ENCODE measurements around the gene SUN3. TPM values are rescaled to one million over a fixed set of nuclear protein-coding genes. Genes with fewer than 3 reads are reported as not detected.

SUN3 gene
- polyA plus RNA-seq, 1 donor from 2014 or later, result not detected

DNA sequence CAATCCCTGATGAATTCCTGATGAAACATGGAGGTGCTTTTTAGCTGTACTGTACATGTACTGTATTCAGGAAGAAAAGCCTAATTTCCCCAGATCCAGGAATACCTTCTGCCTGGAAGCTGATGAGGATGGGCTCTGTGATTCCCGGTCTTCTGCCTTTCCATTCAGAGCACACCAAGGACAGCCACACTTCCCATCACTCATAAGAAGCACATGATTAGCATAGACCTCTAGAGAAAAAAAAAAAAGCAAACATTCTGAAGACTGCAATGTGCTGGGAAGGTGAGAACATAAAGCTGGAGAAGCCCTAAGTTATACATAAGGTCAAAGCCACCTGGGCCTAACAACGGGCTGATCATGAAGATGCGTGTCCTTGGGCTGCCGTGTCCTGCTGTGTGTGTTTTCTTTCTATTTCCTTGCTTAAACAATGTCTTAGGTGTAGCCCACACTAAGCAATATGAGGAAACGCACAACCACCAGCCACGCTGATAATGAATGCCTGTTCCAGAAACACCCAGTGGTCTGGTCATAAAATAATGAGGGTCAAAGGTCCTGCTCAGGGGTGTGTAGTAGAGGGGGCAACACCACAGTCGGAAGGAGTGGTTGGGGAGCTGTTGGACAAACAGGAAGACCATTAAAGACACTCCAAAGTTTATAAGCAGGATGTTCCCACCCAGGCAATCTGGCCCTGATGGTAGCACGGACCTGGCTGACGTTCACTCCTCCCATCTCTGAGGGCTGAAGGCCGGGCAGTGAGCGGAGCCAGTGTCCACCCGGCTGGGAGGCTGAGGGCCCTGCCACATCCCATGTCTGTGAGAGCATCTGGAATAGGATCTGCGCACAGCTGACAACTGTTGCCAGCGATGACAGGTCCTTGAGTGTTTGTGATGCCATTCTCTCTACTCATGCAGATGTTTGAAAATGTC is 88.6 kb downstream of the SUN3 start:
- Histone ChIP-seq H3K36me3 (ENCODE audit: insufficient read depth, low read length) (no peaks in the 10 kb centered on the region), H3K9ac (ENCODE audit: low read length) (no peak overlapping the region), H3K27ac (ENCODE audit: low read length) (no peak overlapping the region), H3K4me3 (ENCODE audit: low read length) (no peak overlapping the region), H3K4me2 (ENCODE audit: low read length) (no peak overlapping the region), H3K27me3 (ENCODE audit: insufficient read depth, low read depth, low read length) (no peaks in the 10 kb centered on the region), H3F3A (ENCODE audit: insufficient read depth, low read length, poor library complexity, severe bottlenecking) (no peaks in the 10 kb centered on the region), H2AFZ (ENCODE audit: low read depth, low read length) (no peak overlapping the region), H3K79me2 (replicated peaks; ENCODE audit: insufficient read depth, low read length) (no peaks in the 10 kb centered on the region), H3K9me3 (ENCODE audit: low read length) (no peaks in the 10 kb centered on the region), H3K9me2 (ENCODE audit: insufficient read depth, low read length) (no peaks in the 10 kb centered on the region), H4K20me1 (ENCODE audit: insufficient read depth) (no peaks in the 10 kb centered on the region)
- no peak for TF ChIP-seq MXI1 (conservative IDR thresholded peaks at IDR 0.05; ENCODE audit: poor library complexity, severe bottlenecking)
- TF ChIP-seq EZH2 (IDR thresholded peaks at IDR 0.05; ENCODE audit: borderline replicate concordance, insufficient read depth, low read length, poor library complexity, severe bottlenecking), result no peak
- no peak for TF ChIP-seq EP300 (conservative IDR thresholded peaks at IDR 0.05; ENCODE audit: poor library complexity, severe bottlenecking)
- TF ChIP-seq CTCF (IDR thresholded peaks at IDR 0.05; ENCODE audit: poor library complexity, severe bottlenecking), result no peak
- TF ChIP-seq RAD21 (conservative IDR thresholded peaks at IDR 0.05), result no peak
- TF ChIP-seq POLR2AphosphoS5 (IDR thresholded peaks at IDR 0.05), result no peak
- no peak for TF ChIP-seq TAF1 (IDR thresholded peaks at IDR 0.05; ENCODE audit: low read depth)
- TF ChIP-seq SMC3 (conservative IDR thresholded peaks at IDR 0.05; ENCODE audit: poor library complexity), result no peak
- no peak for TF ChIP-seq REST (IDR thresholded peaks at IDR 0.05; ENCODE audit: borderline replicate concordance)

DNA sequence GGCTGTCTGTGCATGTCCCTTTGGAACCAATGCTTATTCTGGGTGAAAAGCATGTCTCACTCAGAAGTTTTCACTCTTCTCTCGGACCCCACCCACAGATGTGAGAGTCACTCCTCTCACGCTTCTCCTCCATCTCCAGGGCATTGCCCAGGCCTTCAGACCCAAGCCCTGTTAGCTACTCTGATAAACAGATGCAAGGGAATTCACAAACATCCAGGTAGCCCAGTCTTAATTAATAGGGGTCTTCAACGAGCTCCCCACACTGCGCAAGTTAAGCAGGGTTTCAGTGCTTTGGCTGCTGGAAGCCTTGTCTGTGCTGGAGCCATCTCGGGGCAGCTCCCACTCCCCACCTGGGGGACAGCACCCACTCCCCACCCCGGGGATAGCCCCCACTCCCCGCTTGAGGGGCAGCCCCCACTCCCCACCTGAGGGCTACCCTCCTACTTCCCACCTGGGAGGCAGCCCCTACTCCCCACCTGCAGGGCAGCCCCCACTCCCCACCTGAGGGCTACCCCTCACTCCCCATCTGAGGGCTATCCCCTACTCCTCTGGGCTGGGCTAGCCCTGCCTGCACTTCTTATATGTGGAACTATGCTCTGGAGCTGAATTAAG is 89.4 kb downstream of the SUN3 start:
- TF ChIP-seq CTCF (IDR thresholded peaks at IDR 0.05; ENCODE audit: poor library complexity, severe bottlenecking) (no peak), SMC3 (conservative IDR thresholded peaks at IDR 0.05; ENCODE audit: poor library complexity) (no peak)
- no peak overlapping the region for H2AFZ ChIP-seq (ENCODE audit: low read depth, low read length)
- H3K9me3 ChIP-seq (ENCODE audit: low read length), result no peaks in the 10 kb centered on the region
- no peaks in the 10 kb centered on the region for H4K20me1 ChIP-seq (ENCODE audit: insufficient read depth)
- no peaks in the 10 kb centered on the region for H3K36me3 ChIP-seq (ENCODE audit: insufficient read depth, low read length)
- H3K79me2 ChIP-seq (replicated peaks; ENCODE audit: insufficient read depth, low read length), result no peaks in the 10 kb centered on the region
- no peaks in the 10 kb centered on the region for H3K9me2 ChIP-seq (ENCODE audit: insufficient read depth, low read length)
- no peak overlapping the region for H3K9ac ChIP-seq (ENCODE audit: low read length)
- H3F3A ChIP-seq (ENCODE audit: insufficient read depth, low read length, poor library complexity, severe bottlenecking), result no peaks in the 10 kb centered on the region
- H3K27me3 ChIP-seq (ENCODE audit: insufficient read depth, low read depth, low read length), result no peaks in the 10 kb centered on the region
- no peak overlapping the region for H3K4me3 ChIP-seq (ENCODE audit: low read length)
- no peak overlapping the region for H3K27ac ChIP-seq (ENCODE audit: low read length)
- H3K4me2 ChIP-seq (ENCODE audit: low read length), result no peak overlapping the region
